ENCODE measurements around the gene IDS.
"Not testable (repeated sequence)": the region's sequence is repeated elsewhere in the genome, so short reads cannot be mapped to it uniquely, and the experiment has no call there.

Gene IDS

GRCh38 chrX:149504915-149505651 lies at the start of gene IDS:
Gene IDS, minus strand, starts transcription at chrX:149505306. Its CDS starts 169 bp downstream, at chrX:149505137.
- FAIRE-seq, result peak; percentile 98

GRCh38 chrX:149551939-149552248 lies 46.8 kb upstream of the IDS start:
- not testable (repeated sequence) for DNase-seq (ENCODE audit: extremely low spot score, insufficient read length, low read depth); FAIRE-seq

More at GRCh38 chrX:149504915-149505651, at the start of gene IDS:
- peak; percentile 57 for DNase-seq (ENCODE audit: extremely low spot score, insufficient read length, low read depth)

- FAIRE-seq, result peak; percentile 88
- DNase-seq (ENCODE audit: extremely low spot score, insufficient read length, low read depth), result not testable (repeated sequence)
These were observed 46.3 kb upstream of the IDS start for GRCh38 chrX:149551245-149551938.

- FAIRE-seq, result peak; percentile 55
- not testable (repeated sequence) for DNase-seq (ENCODE audit: extremely low spot score, insufficient read length, low read depth)
These were observed 45.3 kb upstream of the IDS start for GRCh38 chrX:149550454-149550853.

GRCh38 chrX:149549701-149550100 lies 44.6 kb upstream of the IDS start, which contains the start of gene HSFX3:
Gene HSFX3, minus strand, starts transcription at chrX:149549924. Its CDS starts 72 bp downstream, at chrX:149549852.
- FAIRE-seq; DNase-seq (ENCODE audit: extremely low spot score, insufficient read length, low read depth): not testable (repeated sequence)

- not testable (repeated sequence) for FAIRE-seq; DNase-seq (ENCODE audit: extremely low spot score, insufficient read length, low read depth)
These were observed 42.7 kb upstream of the IDS start for GRCh38 chrX:149547782-149548181.

GRCh38 chrX:149546962-149547361 lies 41.9 kb upstream of the IDS start:
- FAIRE-seq, result peak; percentile 72
- not testable (repeated sequence) for DNase-seq (ENCODE audit: extremely low spot score, insufficient read length, low read depth)

- peak; percentile 60 for FAIRE-seq
- DNase-seq (ENCODE audit: extremely low spot score, insufficient read length, low read depth), result not testable (repeated sequence)
These were observed 40.7 kb upstream of the IDS start for GRCh38 chrX:149545545-149546543.

GRCh38 chrX:149541521-149542047 lies 36.5 kb upstream of the IDS start:
- no peak for DNase-seq (ENCODE audit: extremely low spot score, insufficient read length, low read depth)
- peak; percentile 5 for FAIRE-seq

GRCh38 chrX:149540621-149541520 lies 35.8 kb upstream of the IDS start, which contains the start of gene EOLA1:
Gene EOLA1, plus strand, starts transcription at chrX:149541012. Its CDS starts 4,619 bp downstream, at chrX:149545631.
- FAIRE-seq (peak; percentile 100), DNase-seq (ENCODE audit: extremely low spot score, insufficient read length, low read depth) (no peak)

- FAIRE-seq (no peak), DNase-seq (ENCODE audit: extremely low spot score, insufficient read length, low read depth) (peak; percentile 58)
These were observed 35.1 kb upstream of the IDS start for GRCh38 chrX:149540131-149540620.

GRCh38 chrX:149539283-149540130 lies 34.4 kb upstream of the IDS start:
- FAIRE-seq, result peak; percentile 100
- peak; percentile 58 for DNase-seq (ENCODE audit: extremely low spot score, insufficient read length, low read depth)

GRCh38 chrX:149537474-149537873 lies 32.4 kb upstream of the IDS start:
- peak; percentile 54 for FAIRE-seq

GRCh38 chrX:149534926-149535602 lies 30.0 kb upstream of the IDS start:
- DNase-seq (ENCODE audit: extremely low spot score, insufficient read length, low read depth), result not testable (repeated sequence)

More at GRCh38 chrX:149537474-149537873, 32.4 kb upstream of the IDS start:
- not testable (repeated sequence) for DNase-seq (ENCODE audit: extremely low spot score, insufficient read length, low read depth)

GRCh38 chrX:149533999-149534398 lies 28.9 kb upstream of the IDS start:
- not testable (repeated sequence) for FAIRE-seq; DNase-seq (ENCODE audit: extremely low spot score, insufficient read length, low read depth)

More at GRCh38 chrX:149534926-149535602, 30.0 kb upstream of the IDS start:
- peak; percentile 73 for FAIRE-seq

GRCh38 chrX:149532868-149533267 lies 27.8 kb upstream of the IDS start:
- not testable (repeated sequence) for DNase-seq (ENCODE audit: extremely low spot score, insufficient read length, low read depth)

GRCh38 chrX:149531599-149531998 lies 26.5 kb upstream of the IDS start:
- peak; percentile 87 for FAIRE-seq
- DNase-seq (ENCODE audit: extremely low spot score, insufficient read length, low read depth), result no peak

More at GRCh38 chrX:149532868-149533267, 27.8 kb upstream of the IDS start:
- FAIRE-seq, result not testable (repeated sequence)
